ENCODE measurements around the gene HOXD1.

Gene HOXD1

GRCh38 chr2:176157499-176158185 is 30.8 kb upstream of the HOXD1 start:
- H3K36me3 Mint-ChIP-seq (ENCODE audit: low read depth) = peaks cover 31% of the 10 kb centered on the region
- H3K9me3 Mint-ChIP-seq = no peaks in the 10 kb centered on the region
- no peaks in the 10 kb centered on the region for H3K27me3 Mint-ChIP-seq (ENCODE audit: low read depth, poor library complexity)
- no peak for TF ChIP-seq CTCF (IDR thresholded peaks at IDR 0.05)
- peak; percentile 80 for DNase-seq
- H3K4me3 Mint-ChIP-seq = peak overlapping the region; percentile 86
- H3K4me1 Mint-ChIP-seq = peaks cover 91% of the 10 kb centered on the region
- H3K27ac Mint-ChIP-seq = peak overlapping the region; percentile 98

GRCh38 chr2:176158186-176158591 is 30.3 kb upstream of the HOXD1 start:
- H3K36me3 Mint-ChIP-seq (ENCODE audit: low read depth) = peaks cover 26% of the 10 kb centered on the region
- DNase-seq = no peak
- H3K4me3 Mint-ChIP-seq = peak overlapping the region; percentile 86
- H3K9me3 Mint-ChIP-seq = no peaks in the 10 kb centered on the region
- TF ChIP-seq CTCF (IDR thresholded peaks at IDR 0.05) = no peak
- H3K4me1 Mint-ChIP-seq = peaks cover 91% of the 10 kb centered on the region
- peak overlapping the region; percentile 98 for H3K27ac Mint-ChIP-seq
- H3K27me3 Mint-ChIP-seq (ENCODE audit: low read depth, poor library complexity) = no peaks in the 10 kb centered on the region

- peak overlapping the region; percentile 86 for H3K4me3 Mint-ChIP-seq
- peaks cover 21% of the 10 kb centered on the region for H3K36me3 Mint-ChIP-seq (ENCODE audit: low read depth)
- DNase-seq = peak; percentile 73
- peaks cover 91% of the 10 kb centered on the region for H3K4me1 Mint-ChIP-seq
- no peak for TF ChIP-seq CTCF (IDR thresholded peaks at IDR 0.05)
- no peaks in the 10 kb centered on the region for H3K9me3 Mint-ChIP-seq
- H3K27ac Mint-ChIP-seq = peak overlapping the region; percentile 99
- H3K27me3 Mint-ChIP-seq (ENCODE audit: low read depth, poor library complexity) = no peaks in the 10 kb centered on the region
These were observed 29.4 kb upstream of the HOXD1 start for GRCh38 chr2:176158855-176159662.

- H3K4me1 Mint-ChIP-seq = peaks cover 91% of the 10 kb centered on the region
- peaks cover 14% of the 10 kb centered on the region for H3K36me3 Mint-ChIP-seq (ENCODE audit: low read depth)
- TF ChIP-seq CTCF (IDR thresholded peaks at IDR 0.05) = no peak
- H3K4me3 Mint-ChIP-seq = peak overlapping the region; percentile 86
- no peak for DNase-seq
- peak overlapping the region; percentile 99 for H3K27ac Mint-ChIP-seq
- H3K27me3 Mint-ChIP-seq (ENCODE audit: low read depth, poor library complexity) = no peaks in the 10 kb centered on the region
- H3K9me3 Mint-ChIP-seq = no peaks in the 10 kb centered on the region
These were observed 28.7 kb upstream of the HOXD1 start for GRCh38 chr2:176159663-176160250.

- Mint-ChIP-seq H3K9me3 (no peaks in the 10 kb centered on the region), H3K27ac (peak overlapping the region; percentile 99), H3K27me3 (ENCODE audit: low read depth, poor library complexity) (no peaks in the 10 kb centered on the region), H3K4me1 (peaks cover 91% of the 10 kb centered on the region), H3K36me3 (ENCODE audit: low read depth) (peaks cover 8% of the 10 kb centered on the region), H3K4me3 (peak overlapping the region; percentile 86)
- peak; percentile 61 for DNase-seq
- no peak for TF ChIP-seq CTCF (IDR thresholded peaks at IDR 0.05)
These were observed 28.1 kb upstream of the HOXD1 start for GRCh38 chr2:176160251-176160985.

All from nephron progenitor cell (in vitro differentiated cells).